ENCODE measurements around the gene TCEAL3.
"Not testable (repeated sequence)": the region's sequence is repeated elsewhere in the genome, so short reads cannot be mapped to it uniquely, and the experiment has no call there.

The TCEAL3 gene

GRCh38 chrX:103626855-103627254, 19.1 kb downstream of the TCEAL3 start:
- no peak for DNase-seq (ENCODE audit: low spot score)

GRCh38 chrX:103628386-103629317, 20.9 kb downstream of the TCEAL3 start, which contains the start of gene TCEAL1:
Gene TCEAL1, plus strand, starts transcription at chrX:103628975. Its CDS starts 942 bp downstream, at chrX:103629917.
- peak; percentile 29 for DNase-seq (ENCODE audit: low spot score)

GRCh38 chrX:103629318-103630170, 21.8 kb downstream of the TCEAL3 start:
- DNase-seq (ENCODE audit: low spot score), result peak; percentile 57

- no peak for DNase-seq (ENCODE audit: low spot score)
These were observed 22.4 kb downstream of the TCEAL3 start for GRCh38 chrX:103630171-103630511.

- DNase-seq (ENCODE audit: low spot score), result no peak
These were observed 23.4 kb downstream of the TCEAL3 start for GRCh38 chrX:103631145-103631544.

- DNase-seq (ENCODE audit: low spot score), result no peak
These were observed 27.7 kb downstream of the TCEAL3 start for GRCh38 chrX:103635436-103635835.

- no peak for DNase-seq (ENCODE audit: low spot score)
These were observed 30.0 kb downstream of the TCEAL3 start for GRCh38 chrX:103637604-103638338.

GRCh38 chrX:103638479-103639346, 30.9 kb downstream of the TCEAL3 start:
- DNase-seq (ENCODE audit: low spot score), result peak; percentile 27

- no peak for DNase-seq (ENCODE audit: low spot score)
These were observed 32.8 kb downstream of the TCEAL3 start for GRCh38 chrX:103640401-103641155.

GRCh38 chrX:103644125-103644524, 36.4 kb downstream of the TCEAL3 start:
- DNase-seq (ENCODE audit: low spot score), result no peak

- DNase-seq (ENCODE audit: low spot score), result no peak
These were observed 39.9 kb downstream of the TCEAL3 start for GRCh38 chrX:103647630-103648029.

GRCh38 chrX:103651151-103651773, 43.5 kb downstream of the TCEAL3 start:
- DNase-seq (ENCODE audit: low spot score), result no peak

- not testable (repeated sequence) for DNase-seq (ENCODE audit: low spot score)
These were observed 47.7 kb downstream of the TCEAL3 start for GRCh38 chrX:103655230-103656000.

- DNase-seq (ENCODE audit: low spot score), result no peak
These were observed 48.9 kb downstream of the TCEAL3 start for GRCh38 chrX:103656617-103657016.

GRCh38 chrX:103657066-103657465, 49.3 kb downstream of the TCEAL3 start:
- not testable (repeated sequence) for DNase-seq (ENCODE audit: low spot score)

- no peak for DNase-seq (ENCODE audit: low spot score)
These were observed 51.1 kb downstream of the TCEAL3 start for GRCh38 chrX:103658681-103659433.

GRCh38 chrX:103659460-103659859, 51.7 kb downstream of the TCEAL3 start:
- not testable (repeated sequence) for DNase-seq (ENCODE audit: low spot score)

Data from iPS-NIHi11 (cell line).